ENCODE measurements around the gene NEK11.
A peak's percentile ranks its signal among the peaks of the same experiment; 100 is the strongest.

NEK11 gene

GRCh38 chr3:131026321-131027151, at the start of gene NEK11, which contains the start of gene ASTE1:
NEK11 (plus strand) TSS chr3:131026877; CDS start chr3:131029709, 2,832 bp downstream.
ASTE1 (minus strand) TSS chr3:131026825; CDS start chr3:131025306, 1,519 bp downstream.
- DNase-seq (ENCODE audit: low spot score) = peak; percentile 81

- DNase-seq (ENCODE audit: low spot score) = no peak
Observed at GRCh38 chr3:130979117-130979516, 47.6 kb upstream of the NEK11 start.

- no peak for DNase-seq (ENCODE audit: low spot score)
Observed at GRCh38 chr3:130981469-130981868, 45.2 kb upstream of the NEK11 start.

DNA sequence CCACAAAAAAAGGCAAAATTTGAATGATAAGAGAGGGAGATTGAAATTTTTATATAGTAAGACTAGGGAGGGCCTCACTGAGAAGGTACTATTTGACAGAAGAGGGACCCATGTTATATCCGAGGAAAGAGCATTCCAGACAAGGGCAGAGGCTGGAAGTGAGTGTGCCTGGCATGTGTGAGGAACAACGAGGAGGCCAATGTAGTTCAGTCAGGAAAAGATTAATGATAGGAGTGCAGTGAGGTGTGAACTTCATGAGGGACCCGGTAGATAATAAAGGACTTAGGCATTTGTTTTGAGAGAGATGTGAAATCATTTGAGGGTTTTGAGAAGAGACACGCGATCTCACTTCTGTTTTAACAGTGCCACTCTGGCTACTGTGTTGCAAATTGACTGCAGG, 36.4 kb upstream of the NEK11 start:
- no peak for DNase-seq (ENCODE audit: low spot score)

DNA sequence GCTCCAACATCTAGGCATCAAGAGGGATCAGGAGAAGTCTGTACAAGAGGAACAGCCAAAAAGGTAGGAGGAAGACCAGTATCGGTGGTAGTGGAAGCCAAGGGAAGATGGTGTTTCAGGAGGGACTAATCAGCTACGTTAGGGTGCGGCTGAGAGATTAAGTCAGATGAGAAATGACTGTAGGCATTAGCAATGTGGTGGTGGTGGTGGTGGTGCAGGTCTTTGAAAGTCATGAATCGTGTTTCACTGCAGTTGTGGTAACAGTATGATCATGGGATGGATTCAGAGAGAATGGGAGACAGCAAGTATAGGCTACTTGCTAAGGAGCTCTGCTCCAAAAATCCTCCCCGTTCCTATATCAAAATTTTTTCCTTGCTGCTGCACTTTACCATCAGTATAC, 35.6 kb upstream of the NEK11 start:
- no peak for DNase-seq (ENCODE audit: low spot score)

- no peak for DNase-seq (ENCODE audit: low spot score)
Observed at GRCh38 chr3:130992344-130992743, 34.3 kb upstream of the NEK11 start.

- DNase-seq (ENCODE audit: low spot score) = no peak
Observed at GRCh38 chr3:130997289-130997688, 29.4 kb upstream of the NEK11 start.

DNA sequence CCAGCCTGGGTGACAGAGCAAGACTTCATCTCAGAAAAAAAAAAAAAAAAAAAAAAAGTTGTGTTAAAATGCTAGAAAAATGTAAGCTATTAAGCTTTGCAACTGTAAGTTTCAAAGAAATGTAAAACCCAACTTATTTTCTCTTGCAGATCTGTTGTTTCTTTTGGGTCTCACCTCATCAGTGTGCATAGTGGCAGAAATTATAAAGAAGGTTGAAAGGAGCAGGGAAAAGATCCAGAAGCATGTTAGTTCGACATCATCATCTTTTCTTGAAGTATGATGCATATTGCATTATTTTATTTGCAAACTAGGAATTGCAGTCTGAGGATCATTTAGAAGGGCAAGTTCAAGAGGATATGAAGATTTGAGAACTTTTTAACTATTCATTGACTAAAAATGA, 25.6 kb upstream of the NEK11 start:
- no peak for DNase-seq (ENCODE audit: low spot score)

- DNase-seq (ENCODE audit: low spot score) = no peak
Observed at GRCh38 chr3:131004603-131005002, 22.1 kb upstream of the NEK11 start.

DNA sequence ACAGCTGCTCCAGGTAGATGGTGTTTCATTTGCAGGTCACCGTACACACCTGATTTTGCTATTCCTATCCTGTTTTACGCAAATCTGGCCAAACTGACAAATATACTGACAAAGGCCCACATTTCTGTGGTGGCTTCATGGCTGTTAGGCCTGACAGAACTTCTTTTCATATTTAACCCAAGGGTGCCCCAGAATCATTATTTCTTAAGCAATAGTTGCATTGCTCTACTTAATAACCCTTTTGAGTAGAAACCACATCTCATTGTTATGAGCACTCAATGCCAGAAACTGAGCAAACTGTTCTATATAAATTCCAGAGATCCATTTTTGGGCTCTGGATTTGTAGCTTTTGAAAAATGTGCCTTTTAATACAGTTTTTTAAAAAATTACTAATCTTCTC, 19.4 kb upstream of the NEK11 start:
- no peak for DNase-seq (ENCODE audit: low spot score)

DNA sequence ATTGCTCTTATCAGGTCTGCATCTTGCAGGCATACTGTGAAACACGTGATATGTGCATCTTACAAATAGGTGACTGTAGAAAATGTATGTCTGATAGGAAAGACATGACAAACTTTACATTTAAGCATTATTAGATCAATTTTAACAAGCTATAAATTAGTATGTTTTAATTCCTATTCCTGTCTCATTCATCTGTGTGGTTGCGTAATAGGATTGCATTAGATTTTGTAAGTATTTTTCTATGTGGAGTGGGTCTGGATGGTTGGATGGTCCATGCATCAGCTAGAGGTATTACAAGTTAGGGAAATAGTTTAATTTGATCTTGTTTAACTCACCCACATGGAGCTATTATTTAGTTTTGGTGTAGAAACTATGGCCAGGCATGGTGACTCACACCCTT, 18.9 kb upstream of the NEK11 start:
- DNase-seq (ENCODE audit: low spot score) = no peak

DNA sequence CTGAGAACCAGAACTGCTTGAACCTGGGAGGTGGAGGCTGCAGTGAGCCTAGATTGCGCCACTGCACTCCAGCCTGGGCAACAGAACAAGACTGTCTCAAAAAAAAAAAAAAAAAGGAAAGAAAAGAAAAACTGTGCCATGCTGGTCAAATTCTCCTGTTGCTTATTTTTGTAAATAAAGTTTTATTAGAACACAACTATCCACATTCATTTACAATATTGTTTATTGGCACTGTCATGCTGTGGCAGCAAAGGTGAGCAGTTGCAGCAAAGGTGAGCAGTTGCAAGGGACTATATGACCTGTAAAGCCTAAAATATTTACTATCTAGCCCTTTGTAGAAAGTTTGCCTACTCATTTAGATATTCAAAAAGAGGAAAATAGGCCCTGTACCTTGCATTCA, 18.4 kb upstream of the NEK11 start:
- no peak for DNase-seq (ENCODE audit: low spot score)

DNA sequence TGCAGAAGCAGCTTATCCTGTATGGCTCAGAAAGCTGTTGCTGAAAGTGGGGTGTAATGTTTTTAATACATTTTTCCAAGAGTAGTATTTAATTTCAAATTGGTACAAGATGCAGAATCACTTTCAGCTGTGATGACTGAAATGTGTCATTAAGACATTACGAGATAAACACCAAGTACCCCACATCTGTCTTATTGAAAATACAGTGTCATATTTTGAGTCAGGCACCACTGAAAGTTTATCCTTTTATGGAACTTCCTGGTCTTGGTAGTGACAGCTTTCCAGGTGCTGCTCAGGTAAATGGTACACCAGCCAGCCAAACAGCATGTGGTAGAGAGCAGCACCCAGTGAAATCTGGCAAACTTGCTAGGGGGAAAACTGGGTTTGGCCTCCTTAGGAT, 17.0 kb upstream of the NEK11 start:
- DNase-seq (ENCODE audit: low spot score) = no peak

DNA sequence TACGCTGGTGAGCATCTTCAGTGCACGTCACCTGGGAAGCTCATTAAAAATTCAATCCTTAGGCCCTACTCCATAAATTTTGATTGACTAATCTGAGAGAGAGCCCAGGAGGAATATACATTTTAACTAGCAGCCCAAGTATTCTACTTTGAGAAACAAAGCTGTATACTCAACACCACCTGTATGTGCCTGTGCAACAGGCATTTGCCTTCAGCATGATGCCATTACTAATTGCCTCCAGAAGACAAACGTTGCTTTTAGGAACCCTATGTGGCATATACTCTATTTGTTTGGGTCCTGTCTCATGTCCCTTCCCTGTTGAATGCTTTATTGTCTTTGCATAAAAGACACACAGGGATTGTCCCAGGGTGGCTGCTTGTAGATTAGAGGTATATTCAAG, 7.7 kb upstream of the NEK11 start:
- DNase-seq (ENCODE audit: low spot score) = no peak

- no peak for DNase-seq (ENCODE audit: low spot score)
Observed at GRCh38 chr3:131020122-131020693, 6.5 kb upstream of the NEK11 start.

DNA sequence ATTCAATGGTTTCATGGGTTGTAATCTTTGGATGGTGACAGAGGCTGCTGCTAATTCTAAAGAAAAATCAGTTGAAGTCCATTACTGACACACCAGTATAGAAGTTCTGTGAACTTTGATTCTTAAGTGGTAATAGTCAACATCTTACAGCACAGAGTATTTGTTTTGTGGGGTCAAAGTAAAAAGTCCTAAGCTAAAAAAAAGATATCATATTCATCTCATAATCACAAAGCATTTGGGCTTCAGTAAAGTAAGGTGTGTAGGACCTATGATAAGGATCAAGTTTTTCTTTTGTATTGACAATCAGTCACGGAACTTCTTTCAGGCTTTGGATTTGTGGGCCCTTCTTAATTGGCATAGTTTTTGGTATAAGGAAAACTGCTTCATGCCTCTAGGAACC, 1.1 kb upstream of the NEK11 start:
- DNase-seq (ENCODE audit: low spot score) = no peak

DNA sequence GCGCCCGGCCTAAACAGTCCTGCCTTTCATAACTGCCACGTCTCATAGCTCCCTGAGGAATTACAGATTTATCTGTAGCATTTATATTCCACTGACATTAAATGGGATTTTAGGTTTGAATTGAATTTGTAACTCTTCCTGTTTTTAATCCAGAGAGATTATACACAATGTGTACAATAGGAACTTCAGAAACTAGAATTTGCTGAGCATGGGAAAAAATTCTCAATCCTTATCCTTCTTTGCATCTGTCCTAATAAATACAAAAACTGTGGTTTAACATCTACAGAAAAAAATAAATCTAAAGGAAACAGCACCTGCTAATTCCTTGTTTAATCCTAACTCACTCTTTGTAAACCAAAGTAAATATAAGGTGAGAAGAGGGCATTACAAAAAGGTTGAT, 2.2 kb downstream of the NEK11 start:
- DNase-seq (ENCODE audit: low spot score) = no peak

GRCh38 chr3:131031660-131032059, 5.0 kb downstream of the NEK11 start:
- no peak for DNase-seq (ENCODE audit: low spot score)

DNA sequence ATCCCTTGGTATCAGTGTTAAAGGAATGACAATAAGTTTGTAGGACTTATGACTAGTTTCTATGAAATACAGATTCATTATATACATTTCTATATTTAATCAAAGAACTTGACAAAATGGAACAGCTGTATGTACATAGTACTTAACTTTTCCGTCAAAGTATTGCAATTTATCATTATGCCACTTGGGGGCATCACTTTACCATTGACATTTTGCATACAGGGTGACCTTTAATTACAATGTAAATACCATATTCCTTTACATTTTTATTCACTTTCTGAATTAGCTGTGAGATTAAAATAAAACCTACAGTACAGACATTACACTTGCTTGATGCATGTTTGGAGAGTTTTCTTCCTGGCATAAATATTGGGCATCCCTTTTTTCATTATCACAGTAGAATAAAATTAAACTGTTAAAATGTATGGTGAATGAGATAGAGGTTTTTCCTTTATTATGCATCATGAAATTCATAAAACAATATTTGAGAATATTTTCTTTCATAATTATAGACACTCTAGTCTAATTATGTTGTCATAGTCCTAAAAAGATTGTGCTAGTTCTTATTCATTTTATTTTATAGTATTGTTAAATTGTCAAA, 6.9 kb downstream of the NEK11 start:
- peak; percentile 38 for DNase-seq (ENCODE audit: low spot score)

DNA sequence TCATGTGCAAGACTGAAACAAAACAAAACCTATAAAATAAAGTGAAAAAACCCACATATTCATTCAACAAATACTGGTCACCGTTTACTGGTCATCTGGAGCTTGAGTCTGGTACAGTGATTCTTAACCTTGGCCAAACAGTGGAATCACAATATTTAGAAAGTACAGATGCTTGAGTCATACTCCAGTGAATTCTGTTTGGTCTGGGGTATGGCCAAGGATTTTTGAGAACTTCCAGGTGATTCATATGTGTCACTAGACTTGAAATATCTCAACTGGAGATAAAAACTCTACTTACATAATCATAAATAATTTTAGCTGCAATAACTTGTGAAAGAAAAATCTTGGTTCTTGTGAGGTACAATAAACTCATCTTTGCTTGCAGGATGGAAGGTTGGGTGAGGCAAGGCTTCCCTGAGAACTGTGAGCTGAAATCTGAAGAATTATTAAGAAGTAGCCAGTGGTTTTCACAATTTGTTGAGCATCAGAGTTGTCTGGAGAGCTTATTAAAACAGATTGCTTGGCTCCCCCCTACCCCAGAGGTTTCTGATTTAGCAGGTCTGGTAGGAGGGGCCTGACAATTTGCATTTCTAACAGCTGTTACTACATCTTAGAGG, 9.6 kb downstream of the NEK11 start:
- DNase-seq (ENCODE audit: low spot score) = no peak

DNA sequence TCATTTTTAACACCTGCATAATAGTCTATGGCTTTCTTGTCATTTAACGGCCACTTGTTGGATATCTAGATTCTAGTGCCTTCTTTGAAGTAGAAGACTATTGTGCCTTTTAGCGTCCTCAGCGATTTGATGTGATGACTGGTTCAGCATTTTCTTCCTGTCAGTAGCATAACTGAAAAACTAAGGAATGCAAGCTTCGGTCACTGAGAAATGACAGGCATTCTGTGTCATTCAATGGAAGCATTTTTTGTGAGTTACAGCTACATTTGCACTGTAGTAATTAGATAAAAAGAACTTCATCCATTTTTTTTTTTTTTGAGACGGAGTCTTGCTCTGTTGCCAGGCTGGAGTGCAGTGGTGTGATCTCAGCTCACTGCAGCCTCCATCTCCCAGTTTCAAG, 10.3 kb downstream of the NEK11 start:
- DNase-seq (ENCODE audit: low spot score) = no peak

- no peak for DNase-seq (ENCODE audit: low spot score)
Observed at GRCh38 chr3:131038326-131038725, 11.6 kb downstream of the NEK11 start.
